GM06990 (cell line): ENCODE results near the gene WLS.

ENCODE experiments used
- DNase-seq: peaks from one replicate; pipeline ENCODE4 v3.0.0-alpha.2; 2011; ENCODE audit not compliant: insufficient read length; ENCODE audit errors: extremely low read depth
- H3K27me3 ChIP-seq: replicated peaks from 2 replicates; pipeline ENCODE4 v1.6.0; 2011; ENCODE audit warnings: low read length; ENCODE audit not compliant: control insufficient read depth, insufficient read depth
- H3K36me3 ChIP-seq: 2 replicates; pipeline ENCODE4 v1.5.1; 2011; ENCODE audit warnings: low read length; ENCODE audit not compliant: control insufficient read depth, insufficient read depth
- H3K4me3 ChIP-seq: replicated peaks from 2 replicates; pipeline ENCODE4 v1.5.1; 2011; ENCODE audit warnings: low read depth, mild to moderate bottlenecking, control low read depth, low read length
- TF ChIP-seq, protein P1 (sequence below): IDR thresholded peaks from 2 replicates; pipeline ENCODE4 v1.5.1; 2011; ENCODE audit warnings: low read length, control low read depth, mild to moderate bottlenecking, inconsistent platforms; ENCODE audit not compliant: insufficient read depth, poor library complexity, severe bottlenecking

WLS gene

GRCh38 chr1:68218490-68218889 is 13.8 kb downstream of the WLS start:
- peaks cover 1% of the 10 kb centered on the region; the same call in 1 of the 2 replicates for H3K27me3 ChIP-seq
- no peaks in the 10 kb centered on the region for H3K36me3 ChIP-seq
- no peak overlapping the region for H3K4me3 ChIP-seq
- TF ChIP-seq, protein P1, sequence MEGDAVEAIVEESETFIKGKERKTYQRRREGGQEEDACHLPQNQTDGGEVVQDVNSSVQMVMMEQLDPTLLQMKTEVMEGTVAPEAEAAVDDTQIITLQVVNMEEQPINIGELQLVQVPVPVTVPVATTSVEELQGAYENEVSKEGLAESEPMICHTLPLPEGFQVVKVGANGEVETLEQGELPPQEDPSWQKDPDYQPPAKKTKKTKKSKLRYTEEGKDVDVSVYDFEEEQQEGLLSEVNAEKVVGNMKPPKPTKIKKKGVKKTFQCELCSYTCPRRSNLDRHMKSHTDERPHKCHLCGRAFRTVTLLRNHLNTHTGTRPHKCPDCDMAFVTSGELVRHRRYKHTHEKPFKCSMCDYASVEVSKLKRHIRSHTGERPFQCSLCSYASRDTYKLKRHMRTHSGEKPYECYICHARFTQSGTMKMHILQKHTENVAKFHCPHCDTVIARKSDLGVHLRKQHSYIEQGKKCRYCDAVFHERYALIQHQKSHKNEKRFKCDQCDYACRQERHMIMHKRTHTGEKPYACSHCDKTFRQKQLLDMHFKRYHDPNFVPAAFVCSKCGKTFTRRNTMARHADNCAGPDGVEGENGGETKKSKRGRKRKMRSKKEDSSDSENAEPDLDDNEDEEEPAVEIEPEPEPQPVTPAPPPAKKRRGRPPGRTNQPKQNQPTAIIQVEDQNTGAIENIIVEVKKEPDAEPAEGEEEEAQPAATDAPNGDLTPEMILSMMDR, result no peak
- DNase-seq, result no peak

DNA sequence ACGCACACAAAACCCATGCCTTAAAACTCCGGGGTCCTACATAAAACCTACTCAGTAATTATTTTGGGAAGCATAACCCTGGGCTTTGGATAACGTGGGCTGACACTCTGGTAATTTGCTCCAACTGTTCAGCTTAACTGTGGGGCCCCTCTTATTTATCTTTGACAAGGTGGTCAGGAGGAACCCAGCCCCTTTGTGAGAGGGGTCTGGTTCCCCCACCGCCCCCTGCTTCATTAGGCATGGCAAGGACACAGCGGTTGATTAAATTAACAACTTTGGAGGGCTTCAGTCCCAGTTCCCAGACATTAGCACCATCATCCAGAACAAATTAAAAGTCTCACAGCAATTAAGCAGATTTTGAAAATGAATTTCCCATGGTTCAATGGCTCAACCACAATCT is 14.7 kb downstream of the WLS start:
- TF ChIP-seq, protein P1, result no peak

DNA sequence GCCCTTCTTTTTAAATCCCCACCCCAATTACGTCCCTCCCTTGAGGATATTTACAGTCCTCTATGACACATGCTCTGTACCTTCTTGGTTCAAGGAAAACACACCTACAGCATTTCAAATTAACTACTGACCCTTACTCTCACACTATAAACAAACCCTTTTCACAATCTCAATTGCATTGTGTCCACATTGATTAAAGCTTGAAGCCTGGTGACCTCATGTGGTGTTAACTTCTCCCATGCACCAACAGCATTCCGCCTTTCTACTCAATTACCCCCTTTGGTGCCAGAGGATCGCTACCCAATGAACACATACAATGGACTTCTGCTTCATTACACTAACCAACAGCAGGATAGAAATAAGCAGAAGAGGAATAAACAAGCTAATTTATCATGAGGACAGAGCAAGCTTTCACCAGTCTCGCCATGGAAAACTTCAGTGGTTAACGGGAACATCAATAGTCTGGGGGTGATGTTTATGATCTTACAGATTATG is 15.2 kb downstream of the WLS start:
- TF ChIP-seq, protein P1, result no peak
- peaks cover 1% of the 10 kb centered on the region; the same call in 1 of the 2 replicates for H3K27me3 ChIP-seq

More for the DNA sequence above, 14.7 kb downstream of the WLS start:
- H3K4me3 ChIP-seq, result no peak overlapping the region
- no peaks in the 10 kb centered on the region for H3K36me3 ChIP-seq
- H3K27me3 ChIP-seq, result peaks cover 1% of the 10 kb centered on the region; the same call in 1 of the 2 replicates
- no peak for DNase-seq

GRCh38 chr1:68216089-68216772 is 16.1 kb downstream of the WLS start:
- Histone ChIP-seq H3K27me3 (peaks cover 1% of the 10 kb centered on the region; the same call in 1 of the 2 replicates), H3K4me3 (no peak overlapping the region), H3K36me3 (no peaks in the 10 kb centered on the region)
- TF ChIP-seq, protein P1, result no peak
- DNase-seq, result no peak

More for the DNA sequence above, 15.2 kb downstream of the WLS start:
- Histone ChIP-seq H3K36me3 (no peaks in the 10 kb centered on the region), H3K4me3 (no peak overlapping the region)
- no peak for DNase-seq

DNA sequence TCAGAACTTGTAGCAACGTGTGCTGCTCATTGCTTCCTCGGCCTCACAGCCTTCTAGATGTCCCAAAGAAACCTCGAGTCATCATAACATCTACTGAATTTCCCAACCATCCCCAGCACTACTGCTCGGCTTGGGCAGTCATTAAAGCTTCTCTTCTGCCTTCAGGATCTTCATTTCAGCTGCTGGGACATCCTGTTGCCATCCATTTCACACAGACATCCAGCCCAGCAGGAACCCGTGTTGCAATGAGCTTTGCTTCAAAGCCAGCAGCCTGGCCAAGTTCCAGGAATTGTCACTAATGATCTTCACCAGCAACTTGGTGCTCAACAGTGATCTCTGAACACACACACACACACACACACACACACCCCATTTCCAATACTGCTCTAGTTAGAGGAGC is 18.5 kb downstream of the WLS start:
- TF ChIP-seq, protein P1, result no peak
- Histone ChIP-seq H3K27me3 (peaks cover 1% of the 10 kb centered on the region; the same call in 1 of the 2 replicates), H3K36me3 (no peaks in the 10 kb centered on the region), H3K4me3 (no peak overlapping the region)
- no peak for DNase-seq
